Breast epithelium (tissue), 4 donors: ENCODE results near the gene PABPC1L. TPM values are rescaled to one million over a fixed set of nuclear protein-coding genes. Genes with fewer than 3 reads are reported as not detected.

Source experiments
- DNase-seq, 2 donors: peaks; one replicate each; pipeline ENCODE4 v3.0.0-alpha.2; 2019; ENCODE audit warnings: low spot score in 2 of 2
- H3K27ac ChIP-seq, 2 donors: fragments of 200-600 bp; sonication (generic) in 1 of 2; one replicate each; pipeline ENCODE4 v1.5.1; 2016 to 2019; ENCODE audit warnings: mild to moderate bottlenecking in 1 of 2
- H3K27me3 ChIP-seq, 2 donors: fragments of 200-600 bp; sonication (generic) in 1 of 2; one replicate each; pipeline versions ENCODE4 v1.5.1 to v1.6.0; 2017 to 2019; ENCODE audit warnings: control low read depth in 1 of 2, mild to moderate bottlenecking in 1 of 2
- H3K36me3 ChIP-seq: fragments of 200-600 bp; one replicate; pipeline ENCODE4 v1.5.1; 2019
- H3K4me1 ChIP-seq, 2 donors: fragments of 200-600 bp; sonication (generic); one replicate each; pipeline ENCODE4 v1.5.1; 2016 to 2019; ENCODE audit warnings: control low read depth in 1 of 2
- H3K4me3 ChIP-seq, 3 donors: fragments of 200-600 bp; sonication (generic); 1 replicate in 2 of 3; 2 replicates in 1 of 3; pipeline ENCODE4 v1.5.1; 2016 to 2019; ENCODE audit warnings: mild to moderate bottlenecking in 3 of 3, moderate library complexity in 2 of 3
- H3K9me3 ChIP-seq, 2 donors: fragments of 200-600 bp; sonication (generic) in 1 of 2; one replicate each; pipeline ENCODE4 v1.5.1; 2016 to 2019; ENCODE audit warnings: control low read depth in 1 of 2
- CTCF ChIP-seq, 3 donors: fragments of 450-650 bp; IDR thresholded peaks; one replicate each; pipeline ENCODE4 v1.5.1; 2016 to 2017; ENCODE audit warnings: antibody characterized with exemption in 3 of 3, mild to moderate bottlenecking in 3 of 3, moderate library complexity in 3 of 3
- POLR2A ChIP-seq: fragments of 450-650 bp; IDR thresholded peaks from one replicate; pipeline ENCODE4 v1.6.1; 2016; ENCODE audit warnings: antibody characterized with exemption, mild to moderate bottlenecking, moderate library complexity
- POLR2AphosphoS5 ChIP-seq, 3 donors: sonication (generic); formaldehyde crosslinking; IDR thresholded peaks; one replicate each; pipeline ENCODE4 v1.6.1; 2017; ENCODE audit warnings: antibody characterized with exemption in 3 of 3
- intact Hi-C: fragments of 100-400 bp; cut with DNase I; formaldehyde crosslinking; loops from one replicate; pipeline ENCODE4 v1.15.1; 2023; ENCODE audit warnings: low total_unique reads
- total RNA-seq, 3 donors: library from RNA; depleted of rRNA; stranded (reverse); fragments of >200 nt; gene quantifications; one replicate each; pipeline ENCODE4 v1.1.0, GENCODE V29; 2016

The PABPC1L gene
- total RNA-seq, 3 donors from 2014 or later: 6.9 to 55.3 (median 28.8) TPM

DNA sequence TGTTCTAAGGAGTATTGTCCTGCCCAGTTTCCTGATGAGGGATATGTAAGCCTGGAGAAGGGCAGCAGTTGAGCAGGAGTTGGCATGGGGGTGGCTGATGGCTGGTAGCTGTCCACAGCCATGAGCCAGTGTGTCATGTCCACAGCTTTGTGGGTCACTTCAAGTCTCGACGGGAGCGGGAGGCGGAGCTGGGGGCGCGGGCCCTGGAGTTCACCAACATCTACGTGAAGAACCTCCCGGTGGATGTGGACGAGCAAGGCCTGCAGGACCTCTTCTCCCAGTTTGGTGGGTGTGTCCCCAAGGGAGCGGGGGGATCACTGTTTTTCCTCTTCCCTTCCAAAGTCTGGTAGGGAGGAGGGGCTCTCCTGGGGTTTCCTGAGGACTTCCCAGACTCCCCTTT lies 8.9 kb downstream of the PABPC1L start:
- no peaks in the 10 kb centered on the region for H3K4me1 ChIP-seq
- TF ChIP-seq POLR2A: no peak
- no peak for TF ChIP-seq POLR2AphosphoS5 (IDR thresholded peaks at IDR 0.05)
- TF ChIP-seq CTCF (IDR thresholded peaks at IDR 0.05): no peak
- no peak overlapping the region for H3K27ac ChIP-seq
- H3K4me3 ChIP-seq: no peak overlapping the region
- intact Hi-C loops: no loop called here
- no peak for DNase-seq
- no peaks in the 10 kb centered on the region for H3K27me3 ChIP-seq
- H3K9me3 ChIP-seq: no peaks in the 10 kb centered on the region
- no peaks in the 10 kb centered on the region for H3K36me3 ChIP-seq

- Histone ChIP-seq H3K9me3 (no peaks in the 10 kb centered on the region), H3K4me3 (no peak overlapping the region), H3K36me3 (no peaks in the 10 kb centered on the region), H3K27me3 (no peaks in the 10 kb centered on the region), H3K27ac (no peak overlapping the region), H3K4me1 (no peaks in the 10 kb centered on the region)
- DNase-seq: no peak
- TF ChIP-seq POLR2A: no peak
- no peak for TF ChIP-seq POLR2AphosphoS5 (IDR thresholded peaks at IDR 0.05)
- no peak for TF ChIP-seq CTCF (IDR thresholded peaks at IDR 0.05)
- intact Hi-C loops: no loop called here
Observed at GRCh38 chr20:44921447-44921846, 11.6 kb downstream of the PABPC1L start.

- no peak for DNase-seq
- H3K27me3 ChIP-seq: no peaks in the 10 kb centered on the region
- H3K27ac ChIP-seq: no peak overlapping the region
- no peaks in the 10 kb centered on the region for H3K4me1 ChIP-seq
- H3K4me3 ChIP-seq: no peak overlapping the region
- H3K36me3 ChIP-seq: no peaks in the 10 kb centered on the region
- intact Hi-C loops: no loop called here
- H3K9me3 ChIP-seq: no peaks in the 10 kb centered on the region
- TF ChIP-seq POLR2A: no peak
- TF ChIP-seq POLR2AphosphoS5 (IDR thresholded peaks at IDR 0.05): no peak
- no peak for TF ChIP-seq CTCF (IDR thresholded peaks at IDR 0.05)
Observed at GRCh38 chr20:44924541-44924940, 14.7 kb downstream of the PABPC1L start.

- no peak overlapping the region for H3K4me3 ChIP-seq
- no peaks in the 10 kb centered on the region for H3K4me1 ChIP-seq
- intact Hi-C loops: no loop called here
- no peaks in the 10 kb centered on the region for H3K27me3 ChIP-seq
- no peaks in the 10 kb centered on the region for H3K9me3 ChIP-seq
- no peaks in the 10 kb centered on the region for H3K36me3 ChIP-seq
- TF ChIP-seq CTCF (IDR thresholded peaks at IDR 0.05): no peak
- no peak for TF ChIP-seq POLR2A
- TF ChIP-seq POLR2AphosphoS5 (IDR thresholded peaks at IDR 0.05): no peak
- no peak for DNase-seq
- H3K27ac ChIP-seq: no peak overlapping the region
Observed at GRCh38 chr20:44928595-44928994, 18.7 kb downstream of the PABPC1L start.

- DNase-seq: no peak
- intact Hi-C loops: no loop called here
- H3K27me3 ChIP-seq: no peaks in the 10 kb centered on the region
- H3K36me3 ChIP-seq: no peaks in the 10 kb centered on the region
- no peak overlapping the region for H3K4me3 ChIP-seq
- no peak overlapping the region for H3K27ac ChIP-seq
- H3K4me1 ChIP-seq: no peaks in the 10 kb centered on the region
- no peaks in the 10 kb centered on the region for H3K9me3 ChIP-seq
- no peak for TF ChIP-seq POLR2AphosphoS5 (IDR thresholded peaks at IDR 0.05)
- no peak for TF ChIP-seq POLR2A
- no peak for TF ChIP-seq CTCF (IDR thresholded peaks at IDR 0.05)
Observed at GRCh38 chr20:44930517-44931168, 20.8 kb downstream of the PABPC1L start.
